AG04449 (cell line): ENCODE results near the gene RPS18.

Experiments
- CTCF ChIA-PET: fragments of 350-600 bp; formaldehyde crosslinking; extraction: SDS; loops from one replicate; lab custom pipeline; 2021; ENCODE audit warnings: antibody characterized with exemption; lab: Yijun Ruan, JAX
- POLR2A ChIA-PET: fragments of 400-600, 350-600 bp; formaldehyde crosslinking; extraction: SDS; loops from one replicate; lab custom pipeline; 2020; ENCODE audit warnings: antibody characterized with exemption, inconsistent platforms; lab: Yijun Ruan, JAX
- DNase-seq: peaks from one replicate; pipeline ENCODE4 v3.0.0-alpha.2; 2010; ENCODE audit warnings: low read depth, low spot score
- H3K4me3 ChIP-seq: 2 replicates; pipeline ENCODE4 v1.5.1; 2011; ENCODE audit warnings: low read depth, mild to moderate bottlenecking, control low read depth, low read length
- CTCF ChIP-seq: IDR thresholded peaks from one replicate; pipeline ENCODE4 v1.5.1; 2011; ENCODE audit warnings: mild to moderate bottlenecking, moderate library complexity, low read length, control low read depth, inconsistent platforms; ENCODE audit not compliant: insufficient read depth; ENCODE audit errors: missing control alignments

The RPS18 gene

DNA sequence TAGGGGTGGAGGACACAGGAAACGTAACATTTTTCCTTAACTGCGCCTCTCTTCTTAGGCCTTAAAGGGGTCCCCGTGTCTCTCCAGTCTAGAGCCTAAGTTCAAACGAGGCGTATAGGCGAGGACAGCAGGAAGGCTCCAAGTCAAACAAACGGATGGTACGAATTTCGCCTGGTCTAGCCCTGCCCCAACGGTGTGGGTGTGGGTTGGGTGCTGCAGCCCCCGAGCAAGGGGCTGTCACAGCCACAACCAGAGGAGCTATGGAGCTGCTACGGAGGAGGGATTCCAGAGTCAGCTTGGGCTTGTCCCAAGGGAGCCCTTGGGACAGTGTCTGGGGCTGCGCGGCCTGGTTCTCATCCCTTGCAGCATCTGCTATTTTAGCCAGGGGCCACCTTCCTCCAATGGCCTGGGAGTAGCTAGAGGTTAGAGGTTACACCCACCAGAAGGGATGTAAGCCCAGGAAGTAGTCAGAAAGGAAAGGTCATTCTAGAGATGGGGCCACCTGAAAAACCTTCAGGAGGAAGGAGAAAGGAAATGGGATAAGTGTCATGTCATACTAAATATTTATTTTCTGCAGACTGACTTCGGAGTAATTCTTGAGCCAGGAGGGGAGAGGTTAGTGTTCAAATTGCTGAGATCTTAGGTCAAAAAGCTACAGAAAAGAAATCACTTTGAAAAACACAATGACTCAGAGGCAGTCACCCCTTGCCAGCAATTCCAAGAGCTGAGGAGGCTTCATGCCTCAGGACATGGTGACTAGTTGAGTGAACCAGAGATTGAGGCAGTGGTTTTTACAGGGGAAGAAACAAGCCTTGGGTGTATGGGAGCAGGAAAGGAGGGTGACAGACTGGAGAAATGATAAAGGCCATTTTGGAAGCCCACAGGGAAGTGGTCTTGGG, 21.9 kb upstream of the RPS18 start:
- CTCF ChIA-PET: interaction anchor here (0.6 to 5.9 kb wide), 16 partner anchors 9 to 365 kb away, joined by 3 to 91 read pairs (median 6); partner anchors contain the start of genes RING1, RPS18 and VPS52
- peak overlapping the region; percentile 81 for H3K4me3 ChIP-seq
- POLR2A ChIA-PET: interaction anchor here (1.0 to 6.2 kb wide), 9 partner anchors 10 to 278 kb away, joined by 4 to 70 read pairs (median 11); partner anchors contain the start of genes B3GALT4, HSD17B8, RING1 and RPS18
- DNase-seq: peak; percentile 58
- no peak for TF ChIP-seq CTCF

GRCh38 chr6:33250731-33251130, 21.1 kb upstream of the RPS18 start:
- no peak for TF ChIP-seq CTCF
- ChIA-PET POLR2A (interaction anchor here (0.6 to 6.2 kb wide), 8 partner anchors 10 to 296 kb away, joined by 3 to 70 read pairs (median 14); partner anchors contain the start of genes B3GALT4, PFDN6, RING1 and RPS18), CTCF (interaction anchor here (0.6 to 5.3 kb wide), 7 partner anchors 11 to 366 kb away, joined by 3 to 36 read pairs (median 12); partner anchors contain the start of genes RING1, RPS18 and VPS52)
- H3K4me3 ChIP-seq: no peak overlapping the region; the same call in 1 of the 2 replicates
- DNase-seq: no peak

DNA sequence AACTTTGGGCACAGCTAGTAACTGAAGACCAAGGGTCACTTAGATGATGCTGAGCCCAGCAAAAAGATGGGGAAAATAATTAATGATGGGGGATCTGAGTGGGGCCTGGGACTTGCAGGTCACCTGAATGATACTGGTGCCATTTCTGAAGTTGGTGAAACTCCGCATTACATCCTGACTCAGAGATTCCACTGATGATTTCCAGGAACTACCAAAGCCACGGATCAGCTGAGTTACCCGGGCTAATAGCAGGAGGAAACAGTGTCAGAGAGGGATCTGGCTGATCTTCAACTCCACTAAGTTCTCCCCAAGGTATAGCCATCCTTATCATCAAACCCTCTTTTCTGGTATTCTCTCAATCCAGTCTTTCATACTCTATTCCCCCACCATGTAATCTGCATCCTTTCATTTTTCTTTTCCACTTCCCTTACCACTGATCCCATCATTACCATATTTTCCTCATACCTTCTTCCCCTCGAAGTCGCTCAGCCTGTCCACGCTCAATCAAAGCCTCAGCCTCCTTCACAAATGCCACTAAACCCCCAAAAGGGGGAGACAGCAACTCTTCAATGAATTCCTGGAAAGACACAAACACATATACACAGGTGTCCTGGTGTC, 20.4 kb upstream of the RPS18 start:
- H3K4me3 ChIP-seq: no peak overlapping the region
- no peak for DNase-seq
- POLR2A ChIA-PET: interaction anchor here (0.7 to 6.2 kb wide), 6 partner anchors 9 to 280 kb away, joined by 3 to 70 read pairs (median 12); partner anchors contain the start of genes B3GALT4, PFDN6, RING1 and RPS18
- CTCF ChIA-PET: interaction anchor here (1.1 to 5.3 kb wide), 7 partner anchors 9 to 103 kb away, joined by 3 to 36 read pairs (median 12); partner anchors contain the start of genes RING1, RPS18 and VPS52
- no peak for TF ChIP-seq CTCF

GRCh38 chr6:33252759-33253158, 19.1 kb upstream of the RPS18 start:
- POLR2A ChIA-PET: no interaction called here
- CTCF ChIA-PET: interaction anchor here (0.6 to 1.3 kb wide), 2 partner anchors 11 to 409 kb away, joined by 3 to 4 read pairs; no protein-coding TSS in a partner anchor

GRCh38 chr6:33254591-33254990, 17.3 kb upstream of the RPS18 start:
- no peak for TF ChIP-seq CTCF
- no peak overlapping the region for H3K4me3 ChIP-seq
- CTCF ChIA-PET: interaction anchor here (0.7 to 1.4 kb wide), 3 partner anchors 16 to 121 kb away, joined by 3 to 5 read pairs (median 4); partner anchors contain the start of gene RGL2
- no peak for DNase-seq
- POLR2A ChIA-PET: interaction anchor here (0.9 kb wide), 1 partner anchor 17 kb away, joined by 3 read pairs; the partner anchor contains the start of genes RPS18 and VPS52

More at GRCh38 chr6:33252759-33253158, 19.1 kb upstream of the RPS18 start:
- H3K4me3 ChIP-seq: no peak overlapping the region
- no peak for TF ChIP-seq CTCF
- DNase-seq: no peak
